GM18951 (cell line): ENCODE results near the gene ADPGK.

Source experiments
- POLR2A ChIP-seq: IDR thresholded peaks from 4 replicates; pipeline ENCODE4 v1.6.1; 2011; ENCODE audit warnings: mild to moderate bottlenecking; ENCODE audit not compliant: insufficient read length, insufficient read depth; ENCODE audit errors: extremely low read depth
- in situ Hi-C: fragments of 300-500 bp; cut with MboI; formaldehyde crosslinking; loops from one replicate; pipeline ENCODE4 v1.12.0; 2022; ENCODE audit warnings: low sequenced_read_pairs, mixed read lengths, inconsistent platforms; ENCODE audit not compliant: unreplicated experiment

ADPGK gene

DNA sequence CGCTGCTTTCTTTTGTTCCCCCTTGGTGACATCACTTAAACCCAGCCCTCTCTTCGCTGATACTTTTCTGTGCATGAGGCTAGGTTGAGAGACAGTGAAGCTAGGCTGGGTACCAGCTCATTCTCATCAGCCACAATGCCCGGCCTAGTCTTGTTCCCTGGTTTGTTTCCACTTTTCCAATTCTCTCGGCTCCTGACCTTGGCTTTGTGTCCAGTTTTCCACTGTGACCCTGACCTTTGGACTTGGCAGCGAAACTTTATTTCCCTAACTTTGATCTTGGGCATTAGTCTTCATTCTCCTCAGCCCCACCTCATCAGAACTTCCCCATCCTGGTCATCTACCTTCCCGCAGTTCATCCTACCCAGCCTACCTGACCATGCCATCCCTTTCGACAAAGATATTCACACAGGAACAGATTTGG lies 908 bp upstream of the ADPGK start:
- no peak for TF ChIP-seq POLR2A
- in situ Hi-C loops, result loop anchor here (10.0 kb wide), 1 partner anchor 270 kb away; the partner anchor contains the start of gene NEO1

GRCh38 chr15:72783004-72783639 lies 436 bp downstream of the ADPGK start:
- in situ Hi-C loops, result loop anchor here (10.0 kb wide), 1 partner anchor 272 kb away; the partner anchor contains the start of gene NEO1

DNA sequence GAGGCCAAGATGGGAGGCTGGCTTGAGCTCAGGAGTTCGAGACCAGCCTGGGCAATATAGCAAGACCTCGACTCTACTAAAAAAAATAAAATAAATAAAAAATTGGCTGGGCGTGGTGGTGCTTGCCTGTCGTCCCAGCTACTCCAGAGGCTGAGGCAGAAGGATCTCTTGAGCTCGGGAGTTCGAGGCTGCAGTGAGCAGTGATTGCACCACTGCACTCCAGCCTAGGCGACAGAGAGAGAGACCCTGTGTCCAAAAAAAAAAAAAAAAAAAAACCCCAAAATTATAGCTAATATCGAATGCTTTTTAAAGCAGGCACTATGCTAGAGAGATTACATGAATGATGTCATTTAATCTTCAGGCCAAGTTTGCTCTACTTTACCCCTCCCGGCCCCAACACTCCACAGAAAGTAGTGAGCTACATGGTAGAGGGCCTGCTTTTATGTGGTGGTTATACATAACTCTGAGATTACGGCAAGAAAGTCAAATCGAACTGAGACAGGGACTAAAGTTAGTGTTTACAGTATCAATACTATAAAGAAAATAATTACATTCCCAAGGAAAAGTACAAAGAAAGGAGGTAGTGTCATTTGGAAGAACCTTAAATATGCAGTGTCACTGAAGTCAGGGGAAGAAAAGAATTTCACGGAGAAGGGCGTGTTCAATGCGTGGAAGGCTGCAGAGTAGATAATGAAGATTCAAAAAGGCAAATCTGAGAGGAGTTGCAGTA lies 1.1 kb downstream of the ADPGK start:
- no peak for TF ChIP-seq POLR2A
- in situ Hi-C loops, result loop anchor here (10.0 kb wide), 1 partner anchor 272 kb away; the partner anchor contains the start of gene NEO1

More at GRCh38 chr15:72783004-72783639, 436 bp downstream of the ADPGK start:
- TF ChIP-seq POLR2A, result no peak

DNA sequence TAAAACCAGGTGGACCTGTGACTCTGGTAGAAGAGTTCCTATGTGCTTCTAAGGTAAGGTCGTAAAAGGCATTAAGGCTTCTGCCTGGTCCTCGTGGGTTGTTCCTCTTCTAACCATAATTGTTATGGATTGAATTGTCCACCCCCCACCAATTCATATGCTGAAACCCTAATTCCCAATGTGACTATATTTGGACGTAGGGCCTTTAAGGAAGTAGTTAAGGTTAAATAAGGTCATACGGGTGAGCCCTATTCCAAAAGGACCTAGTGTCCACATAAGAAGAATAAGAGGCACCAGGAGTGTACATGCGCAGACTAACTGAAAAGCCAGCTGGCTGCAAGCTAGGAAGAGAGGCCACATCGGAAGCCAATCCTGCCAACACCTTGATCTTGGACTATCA lies 1.9 kb downstream of the ADPGK start:
- no peak for TF ChIP-seq POLR2A
- in situ Hi-C loops, result loop anchor here (10.0 kb wide), 1 partner anchor 273 kb away; the partner anchor contains the start of gene NEO1

DNA sequence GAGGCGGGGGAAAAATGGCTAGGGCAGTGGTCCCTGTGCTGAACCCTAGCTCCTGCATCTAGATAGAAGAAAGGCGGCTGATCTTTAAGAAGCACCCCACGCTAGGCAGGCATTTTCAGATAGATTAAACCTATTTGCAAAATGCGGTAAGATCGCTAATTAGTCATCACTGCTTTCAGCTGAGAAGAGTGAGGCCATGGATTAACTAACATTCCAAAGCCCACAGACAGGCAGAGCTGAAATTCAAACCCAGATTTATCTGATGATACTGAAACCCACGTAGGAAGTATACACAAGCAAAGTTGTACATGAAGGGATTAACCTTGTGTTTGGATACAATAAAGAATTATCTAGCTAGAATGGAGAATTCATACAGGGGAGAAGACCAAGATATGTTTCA lies 4.8 kb downstream of the ADPGK start:
- in situ Hi-C loops, result no loop called here
- TF ChIP-seq POLR2A, result no peak

DNA sequence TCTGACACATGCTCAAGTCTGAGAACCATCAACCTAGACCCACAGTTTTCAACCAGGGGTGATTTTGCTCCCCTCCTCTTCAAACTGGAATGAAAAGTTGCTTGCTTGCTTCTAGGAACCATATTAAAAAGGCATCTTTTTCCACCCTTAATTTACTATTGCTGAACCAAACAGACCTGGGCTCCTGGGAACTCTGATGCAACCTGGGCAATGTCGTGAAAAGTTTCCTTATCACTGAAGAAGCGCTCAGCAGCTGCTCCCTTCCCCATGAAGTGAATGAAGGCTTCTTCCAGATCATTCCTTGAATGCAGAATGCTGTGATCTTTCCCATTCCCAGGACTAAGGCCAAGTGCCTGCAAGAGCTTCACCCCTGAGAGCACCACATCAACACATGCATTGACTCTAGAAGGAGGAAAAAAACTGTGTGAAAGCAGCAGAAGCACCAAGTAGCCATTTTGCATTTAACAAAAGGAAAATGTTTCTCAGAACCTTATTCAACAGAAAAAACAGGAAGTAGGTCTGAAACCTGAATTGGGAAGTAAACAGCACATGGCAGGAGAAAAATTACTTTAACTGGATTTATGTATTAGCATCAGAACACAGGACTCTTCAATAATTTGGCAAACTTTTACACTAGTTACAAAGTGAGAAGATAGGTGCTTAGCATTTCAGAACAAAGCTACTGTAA lies 8.7 kb downstream of the ADPGK start:
- no peak for TF ChIP-seq POLR2A
- in situ Hi-C loops, result no loop called here

DNA sequence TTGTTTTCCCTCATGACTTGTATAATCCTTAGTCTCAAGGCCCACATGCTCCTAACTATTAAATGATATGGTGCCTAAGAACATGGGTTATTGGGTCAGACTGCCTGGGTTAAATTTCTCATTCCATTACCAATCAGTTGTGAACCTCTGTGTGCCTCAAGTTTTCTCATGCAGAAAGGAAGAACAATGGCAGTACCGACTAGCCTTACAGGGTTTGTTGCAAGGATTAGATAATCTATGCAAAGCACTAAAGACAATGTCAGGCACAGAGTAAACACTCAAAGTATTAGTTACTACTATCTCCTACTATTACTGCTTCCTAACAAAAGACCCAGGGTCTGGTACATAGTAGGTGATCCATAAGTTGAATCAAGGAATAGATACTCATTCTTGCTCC lies 12.2 kb downstream of the ADPGK start:
- TF ChIP-seq POLR2A, result no peak
- in situ Hi-C loops, result no loop called here

- TF ChIP-seq POLR2A, result no peak
- in situ Hi-C loops, result no loop called here
Observed at GRCh38 chr15:72770673-72771328, 12.8 kb downstream of the ADPGK start.

GRCh38 chr15:72766780-72767179 lies 16.8 kb downstream of the ADPGK start:
- TF ChIP-seq POLR2A, result no peak
- in situ Hi-C loops, result no loop called here

DNA sequence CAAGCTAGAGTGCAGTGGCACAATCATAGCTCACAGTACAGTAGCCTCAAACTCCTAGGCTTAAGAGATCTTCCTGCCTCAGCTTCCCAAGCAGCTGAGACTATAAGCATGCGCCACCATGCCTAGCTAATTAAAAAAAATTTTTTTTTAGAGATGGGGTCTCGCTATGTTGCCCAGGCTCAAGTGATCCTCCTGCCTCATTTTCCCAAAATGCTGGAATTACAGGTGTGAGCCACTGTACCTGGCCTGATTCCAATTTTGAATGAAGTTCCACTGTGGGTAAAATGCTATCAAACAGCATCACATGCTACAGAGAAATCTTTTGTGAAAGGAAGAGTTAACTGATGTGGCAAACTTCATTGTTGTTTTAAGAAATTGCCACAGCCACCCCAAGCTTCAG lies 17.5 kb downstream of the ADPGK start:
- no peak for TF ChIP-seq POLR2A
- in situ Hi-C loops, result no loop called here

DNA sequence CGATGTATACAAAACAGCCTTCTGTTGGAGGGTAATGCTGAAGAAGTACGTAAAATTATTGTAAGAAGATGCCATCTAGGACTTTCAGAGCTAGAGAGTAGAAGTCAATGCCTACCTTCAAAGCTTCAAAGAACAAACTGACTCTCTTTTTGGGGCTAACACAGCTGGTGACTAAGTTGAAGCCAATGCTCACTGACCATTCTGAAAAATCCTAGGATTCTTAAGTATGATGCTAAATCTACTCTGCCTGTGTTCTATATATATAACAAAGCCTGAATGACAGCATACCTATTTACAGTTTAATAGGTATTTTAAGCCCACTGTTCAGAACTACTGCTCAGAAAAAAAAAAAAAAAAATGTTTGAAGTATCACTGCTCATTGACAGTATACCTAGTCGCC lies 18.9 kb downstream of the ADPGK start:
- TF ChIP-seq POLR2A, result no peak
- in situ Hi-C loops, result no loop called here

DNA sequence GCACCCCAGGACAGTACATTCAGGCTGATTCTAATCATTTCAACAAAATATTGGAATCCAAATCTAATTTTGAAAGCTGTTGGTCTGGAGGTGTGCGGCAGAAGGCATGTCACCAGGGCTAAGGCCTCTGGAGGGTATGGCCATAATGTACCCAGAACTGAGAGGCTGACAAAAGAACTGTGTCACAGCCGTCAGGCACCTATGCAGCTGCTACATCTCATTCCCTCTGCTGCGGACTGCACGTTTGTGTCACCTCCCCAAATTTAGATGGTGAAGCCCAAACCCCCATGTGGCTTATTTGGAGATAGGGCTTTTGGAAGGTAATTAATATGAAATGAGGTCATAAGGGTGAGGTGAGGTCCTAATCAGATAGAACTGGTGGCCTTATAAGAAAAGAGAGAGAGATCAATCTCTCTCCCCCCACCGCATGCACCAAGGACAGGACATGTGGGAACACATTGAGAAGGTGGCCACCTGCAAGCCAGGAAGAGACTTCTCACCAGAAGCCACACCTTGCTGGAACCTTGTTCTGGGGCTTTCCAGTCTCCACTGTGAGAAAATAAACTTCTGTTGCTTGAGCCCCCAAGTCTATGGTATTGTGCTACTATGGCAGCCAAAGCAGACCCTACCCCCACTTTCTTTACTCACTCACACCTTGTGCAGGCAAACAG lies 22.8 kb downstream of the ADPGK start:
- in situ Hi-C loops, result no loop called here
- TF ChIP-seq POLR2A, result no peak
